ENCODE measurements around the gene TSPAN18.

DNA sequence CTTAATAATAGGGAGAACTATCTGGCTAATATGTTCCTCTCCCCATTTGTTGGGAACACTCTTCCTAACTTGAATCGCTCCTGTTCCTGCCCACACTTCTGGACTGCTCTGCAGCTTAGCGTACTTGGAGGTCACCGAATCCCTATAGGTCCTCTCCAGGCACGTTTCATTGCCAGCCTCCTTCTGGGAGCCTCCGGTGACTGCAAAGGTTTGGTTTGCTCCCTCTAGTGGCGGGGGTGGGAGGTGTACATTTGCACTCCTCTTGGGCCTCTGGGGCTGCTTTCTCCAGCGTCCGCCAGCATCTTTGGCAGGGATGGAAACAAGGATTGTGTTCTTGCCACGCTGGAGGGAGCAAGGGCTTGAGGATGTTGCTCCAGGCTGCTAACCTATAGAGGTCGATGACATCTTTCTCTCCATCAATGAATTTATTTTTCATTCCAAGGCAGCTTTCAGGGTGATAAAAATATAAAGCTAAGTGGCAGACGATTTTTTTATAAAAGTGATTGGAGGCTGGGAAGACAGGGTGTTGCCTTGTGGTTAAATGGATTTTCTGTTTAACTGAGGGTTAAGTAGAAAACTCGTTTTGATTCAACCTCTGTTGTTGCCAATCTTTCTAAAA is 48.7 kb downstream of the TSPAN18 start:
- TF ChIP-seq CTCF (IDR thresholded peaks at IDR 0.05; ENCODE audit: poor library complexity) (peak; percentile 60), EZH2phosphoT487 (IDR thresholded peaks at IDR 0.05; ENCODE audit: low read depth, severe bottlenecking, unreplicated experiment) (no peak), EZH2 (IDR thresholded peaks at IDR 0.05; ENCODE audit: borderline replicate concordance) (no peak)
